ENCODE data around the gene TBC1D10A.

GRCh38 chr22:30315962-30316576 is 10.7 kb downstream of the TBC1D10A start:
- TF ChIP-seq POLR2A (IDR thresholded peaks at IDR 0.05) (no peak), CTCF (IDR thresholded peaks at IDR 0.05) (no peak)
